COLO668 (cell line): ENCODE results near the gene OR2A7.
"Not testable (repeated sequence)": the region's sequence is repeated elsewhere in the genome, so short reads cannot be mapped to it uniquely, and the experiment has no call there.

Source experiments
- DNase-seq: peaks from one replicate; lab custom pipeline; 2025; ENCODE audit not compliant: unreplicated experiment; lab: John Stamatoyannopoulos, UW

The OR2A7 gene

DNA sequence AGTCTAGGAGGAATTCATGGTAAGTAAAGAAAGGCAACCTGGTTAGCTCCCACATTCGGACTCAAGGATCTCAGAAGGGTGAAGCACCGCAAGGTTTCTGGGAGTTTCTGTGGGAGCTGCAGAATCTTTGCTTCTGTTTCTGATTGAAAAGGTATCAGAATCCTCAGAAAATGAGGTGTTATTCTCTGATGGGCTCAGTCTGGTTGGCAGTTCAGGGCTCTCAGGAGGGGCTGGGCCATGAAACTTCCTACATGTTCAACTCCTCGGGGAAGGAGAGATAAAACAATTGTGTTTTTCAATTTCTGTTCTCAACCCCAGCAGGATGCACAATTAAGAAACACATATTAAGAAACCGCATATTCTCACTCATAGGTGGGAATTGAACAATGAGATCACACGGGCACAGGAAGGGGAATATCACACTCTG is 9.1 kb downstream of the OR2A7 start:
- no peak for DNase-seq

DNA sequence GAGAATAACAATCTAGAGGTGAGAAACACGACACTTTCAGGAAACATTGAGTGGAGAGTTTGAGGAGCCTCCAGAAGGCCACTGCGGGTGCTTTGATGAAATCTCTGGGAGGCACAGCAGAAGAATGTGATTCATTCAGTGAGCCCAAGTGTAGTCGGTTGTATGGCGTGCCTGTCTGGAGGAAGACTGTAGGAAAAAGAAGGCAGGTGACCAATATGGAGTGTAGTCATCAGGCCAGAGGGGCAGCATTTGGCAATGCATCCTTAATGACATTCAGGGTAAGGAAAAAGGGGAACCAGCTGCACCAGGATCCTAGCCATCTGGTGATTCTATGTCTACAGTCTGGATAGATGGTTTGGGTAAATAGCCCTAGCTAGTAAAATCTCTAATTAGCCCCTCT is 12.3 kb downstream of the OR2A7 start:
- DNase-seq = not testable (repeated sequence)

DNA sequence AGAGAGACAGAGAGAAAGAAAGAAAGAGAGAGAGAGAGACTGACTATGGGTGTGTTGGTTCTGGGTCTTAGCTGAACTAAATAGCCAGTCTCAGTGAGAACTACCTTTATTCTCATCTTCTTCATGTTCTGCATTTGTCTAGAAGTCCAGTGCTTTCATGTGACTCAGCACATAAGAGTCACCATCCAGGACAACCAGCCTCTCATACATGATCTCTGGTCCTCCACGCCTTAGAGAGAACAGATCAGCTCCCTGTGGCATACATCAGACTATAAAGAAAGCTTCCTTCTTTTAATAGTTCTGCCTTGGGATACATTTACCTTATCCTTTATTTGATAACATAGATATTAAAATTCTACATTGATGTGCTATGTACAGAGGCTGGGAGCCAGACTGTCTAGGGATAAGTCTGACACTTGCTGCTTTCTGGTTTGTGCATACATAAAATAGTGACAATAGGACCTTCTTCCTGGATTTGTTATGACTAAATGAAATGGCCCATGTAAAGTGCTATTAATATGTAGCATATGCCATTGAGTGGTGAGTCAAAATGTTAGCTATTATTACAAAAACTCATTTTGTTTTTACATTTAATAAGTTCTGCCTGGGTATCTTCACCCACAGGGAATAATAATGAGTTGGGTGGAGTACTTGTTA is 16.8 kb downstream of the OR2A7 start:
- DNase-seq = not testable (repeated sequence)

DNA sequence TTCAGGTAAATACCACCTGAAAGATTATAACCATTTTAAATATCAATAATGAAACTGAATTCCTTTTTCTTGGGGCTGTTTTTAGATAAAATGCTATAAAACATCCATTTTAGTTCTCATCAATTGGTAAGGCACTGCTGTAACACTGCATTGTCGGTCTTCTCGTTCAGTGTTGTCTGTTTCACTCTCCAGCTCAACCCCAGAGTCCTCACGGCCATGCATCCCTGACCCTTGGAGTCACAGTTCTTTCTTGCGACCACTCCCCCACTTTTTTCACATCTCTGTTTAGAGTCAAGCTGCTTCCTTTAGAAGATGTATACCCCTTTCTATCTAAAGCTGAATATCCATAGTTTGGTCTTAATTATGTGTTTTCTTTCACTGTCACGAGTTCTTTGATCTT is 17.6 kb downstream of the OR2A7 start:
- not testable (repeated sequence) for DNase-seq

DNA sequence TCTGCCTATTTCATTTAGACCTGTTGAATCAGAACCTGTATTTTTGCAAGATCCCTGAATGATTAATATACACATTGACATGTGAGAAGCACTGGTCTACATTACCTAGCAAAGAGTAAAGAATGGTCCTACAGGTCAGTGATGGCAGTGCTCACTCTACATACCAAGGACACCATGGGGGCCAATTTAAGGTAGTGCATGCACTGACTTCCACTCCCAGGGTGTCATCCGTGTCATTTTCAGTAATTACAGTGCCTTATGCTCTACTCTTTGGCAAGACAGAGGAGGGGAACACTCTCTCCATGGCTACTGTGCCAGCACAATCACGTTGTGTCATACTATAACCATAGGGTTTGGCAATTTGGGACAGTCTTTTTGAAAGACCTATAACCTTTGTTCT is 19.2 kb downstream of the OR2A7 start:
- DNase-seq = not testable (repeated sequence)

DNA sequence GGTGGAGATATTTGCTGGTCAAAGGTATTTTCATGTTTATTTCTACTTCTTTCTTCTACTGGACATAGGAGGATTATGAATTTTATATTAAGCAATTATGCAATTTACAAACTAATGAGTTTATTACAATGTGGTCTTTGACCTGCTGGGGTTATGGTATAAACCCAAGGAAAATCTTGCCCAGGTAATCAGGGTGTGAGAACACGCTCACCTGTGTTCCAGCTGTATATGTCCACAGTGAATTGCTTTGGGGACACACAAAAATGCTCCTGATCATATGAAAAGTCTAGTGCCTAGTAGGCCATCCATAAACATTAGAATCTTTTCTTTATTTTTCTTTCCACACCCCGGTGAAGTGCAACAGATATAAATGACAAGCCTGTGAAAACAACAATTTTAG is 25.2 kb downstream of the OR2A7 start, which contains the start of gene OR2A42:
OR2A42 (minus strand) TSS at position 241 of the 400 bp plus-strand sequence. CDS start 6,762 bp downstream, outside the sequence.
- not testable (repeated sequence) for DNase-seq

DNA sequence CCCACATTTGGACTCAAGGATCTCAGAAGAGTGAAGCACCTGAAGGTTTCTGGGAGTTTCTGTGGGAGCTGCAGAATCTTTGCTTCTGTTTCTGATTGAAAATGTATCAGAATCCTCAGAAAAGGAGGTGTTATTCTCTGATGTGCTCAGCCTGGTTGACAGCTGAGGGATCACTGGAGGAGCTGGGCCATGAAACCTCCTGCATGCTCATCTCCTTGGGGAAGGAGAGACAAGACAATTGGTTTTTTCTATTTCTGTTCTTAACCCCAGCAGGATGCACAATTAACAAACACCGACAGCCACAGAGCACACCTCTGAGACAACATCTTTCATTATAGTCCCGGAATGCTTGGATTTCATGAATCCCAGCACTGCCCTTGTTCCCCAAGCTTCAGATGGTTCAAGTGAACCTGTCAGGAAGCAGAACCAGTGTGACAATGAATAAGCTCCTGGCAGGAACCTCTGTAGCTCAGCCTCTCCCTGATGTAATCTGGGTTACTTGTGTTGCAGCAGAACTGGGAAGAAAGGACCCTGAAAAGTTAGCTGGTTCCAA is 26.0 kb downstream of the OR2A7 start:
- DNase-seq = not testable (repeated sequence)

DNA sequence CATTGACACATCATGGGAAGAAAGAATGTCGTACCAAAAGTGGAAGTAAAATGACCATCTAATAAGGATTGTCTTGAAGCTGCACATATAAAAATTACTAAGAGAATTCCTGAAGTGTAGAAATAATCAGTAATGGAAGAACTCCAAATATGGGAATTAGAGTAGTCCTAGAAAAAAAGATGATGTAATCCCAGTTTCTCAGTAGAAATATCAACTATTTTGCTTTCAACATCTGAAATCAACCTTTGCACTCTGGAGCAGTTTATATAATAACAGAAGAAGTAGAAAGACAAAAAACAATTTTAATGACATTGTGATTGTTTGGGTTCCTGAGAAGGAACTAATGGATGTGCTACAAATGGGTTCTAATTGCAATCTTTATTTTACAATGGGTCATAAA is 31.6 kb downstream of the OR2A7 start:
- DNase-seq = not testable (repeated sequence)

DNA sequence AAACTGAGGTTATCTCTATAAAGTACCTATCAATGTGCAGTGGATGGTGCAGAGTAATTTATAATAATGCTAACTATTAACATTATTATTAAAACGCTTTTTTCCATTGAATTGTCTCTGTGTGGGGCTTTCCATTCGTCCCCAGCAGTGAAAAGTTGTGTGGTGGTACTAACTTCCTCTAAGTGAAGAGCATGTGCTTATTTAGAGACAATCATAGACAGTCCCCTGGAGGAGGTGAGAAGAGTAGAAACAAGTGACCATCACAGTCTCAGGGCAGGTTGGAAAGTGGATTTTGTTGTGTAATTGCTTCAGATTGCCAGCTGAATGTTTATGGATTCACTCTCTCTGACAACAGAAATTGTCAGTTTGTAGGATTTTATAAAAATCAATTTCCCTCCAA is 33.6 kb downstream of the OR2A7 start:
- not testable (repeated sequence) for DNase-seq

DNA sequence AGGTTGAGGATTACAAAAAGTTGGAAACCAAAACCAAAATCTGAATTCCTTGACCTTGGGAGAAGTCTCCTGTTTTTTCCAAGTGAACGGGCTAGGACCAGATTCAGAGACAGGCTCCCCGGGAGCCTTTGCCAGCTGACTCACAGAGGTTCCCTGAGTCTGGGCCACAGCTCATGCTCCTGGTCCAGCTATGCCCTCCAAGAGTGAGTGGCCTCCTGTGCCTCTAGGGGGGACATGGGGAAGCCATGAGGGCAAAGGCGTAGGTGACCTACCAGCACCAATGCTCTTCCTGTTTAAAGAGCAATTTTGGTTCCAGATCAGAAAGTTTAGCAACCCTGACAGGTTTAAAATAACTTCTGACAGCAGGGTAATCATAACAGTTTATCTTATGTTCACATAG is 35.8 kb downstream of the OR2A7 start:
- not testable (repeated sequence) for DNase-seq

DNA sequence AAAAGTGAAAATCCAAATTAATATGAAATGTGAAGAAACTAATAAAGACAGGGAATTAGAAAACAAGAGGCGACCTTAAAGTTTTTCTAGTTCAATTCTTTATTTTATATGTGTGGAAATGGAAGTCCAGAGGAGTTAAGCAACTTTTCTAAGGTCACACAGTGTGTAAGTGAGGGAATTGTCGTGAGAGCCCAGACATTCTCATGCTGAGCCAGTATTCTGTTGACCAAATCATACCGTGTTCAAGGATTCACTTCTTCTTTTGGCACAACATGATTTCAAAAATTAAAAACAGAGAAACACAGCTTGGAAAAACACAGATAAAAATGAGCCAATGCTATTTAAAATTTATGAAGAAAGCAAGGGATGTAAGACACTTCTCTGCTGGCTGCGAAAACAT is 37.7 kb downstream of the OR2A7 start:
- not testable (repeated sequence) for DNase-seq

DNA sequence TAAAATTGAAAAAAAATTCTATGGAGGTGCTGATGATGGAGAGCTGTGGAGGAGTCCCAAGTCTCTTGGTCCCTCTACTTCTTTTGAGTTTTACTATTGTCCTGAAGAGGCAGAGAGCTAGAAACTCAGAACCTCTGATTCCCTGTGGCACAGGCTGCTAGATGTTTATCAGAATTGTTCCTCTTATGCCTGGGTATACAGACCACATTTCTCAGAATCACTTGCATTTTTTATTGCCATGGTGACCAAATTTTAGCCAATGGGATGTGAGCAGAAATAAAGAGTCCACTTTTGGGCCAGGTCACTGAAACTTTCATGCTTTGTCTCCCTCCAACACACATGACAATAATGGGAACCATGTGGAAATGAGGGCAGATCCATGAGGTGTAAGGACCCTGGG is 40.9 kb downstream of the OR2A7 start:
- not testable (repeated sequence) for DNase-seq

DNA sequence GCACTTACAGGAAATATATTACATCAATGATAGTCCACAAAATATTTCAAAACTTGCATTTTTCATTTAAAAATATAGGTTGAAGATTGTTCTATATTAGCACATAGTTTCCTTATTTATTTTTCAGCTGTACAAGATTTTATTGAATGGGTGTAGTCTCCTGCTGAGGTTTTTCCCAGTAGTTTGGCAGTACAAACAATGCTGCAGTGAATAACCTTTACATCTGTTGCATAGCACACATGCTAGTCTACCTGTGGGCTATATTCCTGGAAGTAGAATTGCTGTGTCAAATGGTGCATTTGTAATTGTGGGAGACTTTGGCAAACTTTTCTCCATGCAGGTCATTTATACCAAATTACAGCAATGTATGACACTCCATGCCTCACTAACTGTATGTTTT is 44.1 kb downstream of the OR2A7 start:
- DNase-seq = not testable (repeated sequence)

DNA sequence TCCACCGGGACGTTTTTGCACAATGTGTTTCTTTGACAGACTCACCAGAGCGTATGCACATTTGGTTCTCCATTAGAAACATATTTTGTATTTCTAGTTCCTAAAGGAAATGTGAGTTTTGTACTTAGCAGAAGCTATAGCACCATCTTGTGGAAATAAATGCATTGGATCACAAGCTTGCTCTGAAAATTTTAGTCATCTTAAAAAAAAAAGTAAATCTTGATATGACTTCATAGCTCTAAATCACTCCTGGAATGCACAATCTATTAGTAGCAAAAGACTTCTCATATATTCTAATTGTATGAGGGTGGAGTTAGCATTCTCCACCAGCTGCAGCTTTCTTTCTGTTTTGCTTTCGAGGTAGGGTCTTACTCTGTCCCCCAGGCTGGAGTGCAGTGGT is 45.4 kb downstream of the OR2A7 start:
- DNase-seq = not testable (repeated sequence)

DNA sequence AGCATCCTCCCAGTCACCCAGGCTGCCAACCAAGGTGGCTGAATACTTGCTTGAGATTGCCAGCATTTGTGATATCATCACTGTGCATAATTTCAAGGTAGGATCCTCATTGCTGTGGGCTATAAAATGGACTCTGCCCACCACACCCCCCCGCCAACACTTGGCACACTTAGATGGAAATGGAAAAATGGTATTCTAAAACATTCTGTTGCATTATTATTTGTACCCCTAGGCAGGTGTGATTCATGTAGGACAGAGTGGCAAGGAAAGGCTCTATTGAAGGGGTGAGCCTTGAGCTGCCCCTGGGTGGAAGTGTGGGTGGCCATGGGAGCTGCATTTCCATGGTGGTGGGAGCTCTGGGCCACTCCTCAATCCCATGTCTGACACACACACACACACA is 46.0 kb downstream of the OR2A7 start:
- not testable (repeated sequence) for DNase-seq

DNA sequence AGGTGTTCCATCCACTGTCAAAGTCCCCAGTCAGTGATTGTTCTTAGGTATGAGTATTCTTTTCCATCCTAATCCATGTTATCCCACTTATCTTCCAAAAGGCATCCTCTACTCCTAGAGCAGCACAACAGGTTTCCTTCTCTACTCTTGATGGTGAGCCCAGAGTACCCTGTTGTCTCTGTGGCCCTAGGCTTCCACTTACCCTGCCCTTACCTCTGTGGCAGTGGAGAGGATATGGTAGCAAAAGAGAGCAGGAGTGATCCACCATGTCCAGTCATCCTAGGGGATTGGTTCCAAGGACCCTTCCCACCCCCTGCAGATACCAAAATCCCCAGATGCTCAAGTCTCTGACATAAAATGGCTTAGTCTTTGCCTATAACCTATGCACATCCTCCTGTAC is 47.4 kb downstream of the OR2A7 start:
- not testable (repeated sequence) for DNase-seq
